WTC11 (cell line): ENCODE data around the gene MYOC. TPM values are rescaled to one million over a fixed set of nuclear protein-coding genes. Genes with fewer than 3 reads are reported as not detected.

Experiments used
- ATAC-seq: fragments of 200-7000 bp; cut with Tn5 transposase; 2 replicates; pipeline ENCODE4 v1.10.0; 2021; ENCODE audit warnings: mild to moderate bottlenecking, moderate library complexity
- CTCF ChIA-PET: fragments of 300-600 bp; sonication (Branson Sonifier 250); formaldehyde crosslinking; loops from one replicate; lab custom pipeline; 2021; ENCODE audit warnings: antibody characterized with exemption; lab: Charles Lee
- POLR2A ChIA-PET: fragments of 350-600 bp; sonication (Branson Sonifier 250); formaldehyde crosslinking; loops from one replicate; lab custom pipeline; 2021; ENCODE audit warnings: antibody characterized with exemption; lab: Charles Lee
- DNase-seq: peaks from one replicate; pipeline ENCODE4 v3.0.0; 2021; ENCODE audit warnings: low spot score
- H3K27ac Mint-ChIP-seq: 2 replicates; pipeline ENCODE4 v1.8.0; 2021; ENCODE audit warnings: mixed read lengths
- H3K27me3 Mint-ChIP-seq: 2 replicates; pipeline ENCODE4 v1.8.0; 2021; ENCODE audit warnings: low read depth, mild to moderate bottlenecking, moderate library complexity, mixed read lengths
- H3K36me3 Mint-ChIP-seq: 2 replicates; pipeline ENCODE4 v1.8.0; 2021; ENCODE audit warnings: mixed read lengths
- H3K4me1 Mint-ChIP-seq: 2 replicates; pipeline ENCODE4 v1.8.0; 2022; ENCODE audit warnings: mixed read lengths
- H3K4me3 Mint-ChIP-seq: 2 replicates; pipeline ENCODE4 v1.8.0; 2021; ENCODE audit warnings: mild to moderate bottlenecking, moderate library complexity, mixed read lengths
- H3K9me3 Mint-ChIP-seq: 2 replicates; pipeline ENCODE4 v1.8.0; 2021; ENCODE audit warnings: mixed read lengths
- ATF2 ChIP-seq: sonication (generic); formaldehyde crosslinking; IDR thresholded peaks from 2 replicates; pipeline ENCODE4 v1.8.1; 2022; ENCODE audit warnings: low read depth, missing genetic modification reagents, borderline replicate concordance
- CREM ChIP-seq: sonication (generic); formaldehyde crosslinking; IDR thresholded peaks from 2 replicates; pipeline ENCODE4 v1.8.1; 2022; ENCODE audit warnings: mild to moderate bottlenecking, missing genetic modification reagents, moderate library complexity
- E2F1 ChIP-seq: sonication (generic); formaldehyde crosslinking; IDR thresholded peaks from 2 replicates; pipeline ENCODE4 v1.8.0; 2022; ENCODE audit warnings: mild to moderate bottlenecking, missing genetic modification reagents
- FOXP4 ChIP-seq: sonication (generic); formaldehyde crosslinking; IDR thresholded peaks from 2 replicates; pipeline ENCODE4 v1.8.0; 2022; ENCODE audit warnings: mild to moderate bottlenecking, missing genetic modification reagents
- GRHL2 ChIP-seq: fragments of 250-450 bp; sonication (Bioruptor Pico); IDR thresholded peaks from 2 replicates; pipeline ENCODE4 v1.8.0; 2022; ENCODE audit warnings: mild to moderate bottlenecking, moderate library complexity; ENCODE audit not compliant: insufficient replicate concordance, severe bottlenecking
- GTF2I ChIP-seq: fragments of 250-450 bp; sonication (Bioruptor Pico); conservative IDR thresholded peaks from 2 replicates; pipeline ENCODE4 v1.4.0; 2021; ENCODE audit warnings: mild to moderate bottlenecking
- HMGA2 ChIP-seq: fragments of 250-450 bp; sonication (Bioruptor Pico); IDR thresholded peaks from 2 replicates; pipeline ENCODE4 v1.4.0; 2021; ENCODE audit warnings: mild to moderate bottlenecking, moderate library complexity
- HMGXB4 ChIP-seq: sonication (generic); formaldehyde crosslinking; IDR thresholded peaks from 2 replicates; pipeline ENCODE4 v1.8.1; 2023; ENCODE audit warnings: mild to moderate bottlenecking, moderate library complexity, missing genetic modification reagents
- SP1 ChIP-seq: sonication (generic); formaldehyde crosslinking; conservative IDR thresholded peaks from 2 replicates; pipeline ENCODE4 v1.8.1; 2022; ENCODE audit warnings: missing genetic modification reagents
- TCF7 ChIP-seq: sonication (generic); formaldehyde crosslinking; IDR thresholded peaks from 2 replicates; pipeline ENCODE4 v1.8.0; 2022; ENCODE audit warnings: mild to moderate bottlenecking, low read depth, missing genetic modification reagents, moderate library complexity
- ZBTB43 ChIP-seq: sonication (generic); formaldehyde crosslinking; IDR thresholded peaks from 2 replicates; pipeline ENCODE4 v1.8.1; 2023; ENCODE audit warnings: mild to moderate bottlenecking, missing genetic modification reagents
- ZNF263 ChIP-seq: sonication (generic); formaldehyde crosslinking; IDR thresholded peaks from 2 replicates; pipeline ENCODE4 v1.8.1; 2022; ENCODE audit warnings: low read depth, mild to moderate bottlenecking, moderate library complexity, missing genetic modification reagents
- ZNF416 ChIP-seq: fragments of 250-450 bp; sonication (Bioruptor Pico); IDR thresholded peaks from 2 replicates; pipeline ENCODE4 v1.9.0; 2021; ENCODE audit warnings: mild to moderate bottlenecking, inconsistent platforms
- ZNF532 ChIP-seq: fragments of 250-450 bp; sonication (Bioruptor Pico); IDR thresholded peaks from 2 replicates; pipeline ENCODE4 v1.9.0; 2021; ENCODE audit warnings: mild to moderate bottlenecking, borderline replicate concordance
- total RNA-seq: library from RNA; stranded (reverse); gene quantifications from 3 replicates; pipeline ENCODE4 v1.2.3, GENCODE V29; 2021

The MYOC gene
- total RNA-seq, 1 experiment from 2014 or later, result not detected

GRCh38 chr1:171680339-171680738 lies 27.9 kb upstream of the MYOC start (continued):
- TF ChIP-seq ZNF532 (CRISPR knock-in tag) (no peak), GRHL2 (no peak), ZBTB43 (CRISPR knock-in tag) (no peak)

- TF ChIP-seq GTF2I (CRISPR knock-in tag) (no peak), TCF7 (CRISPR knock-in tag) (no peak), ATF2 (no peak), HMGXB4 (CRISPR knock-in tag) (no peak), ZNF263 (CRISPR knock-in tag) (no peak), SP1 (CRISPR knock-in tag) (no peak), E2F1 (no peak), HMGA2 (CRISPR knock-in tag) (no peak), FOXP4 (CRISPR knock-in tag) (no peak), CREM (CRISPR knock-in tag) (no peak), ZNF416 (CRISPR knock-in tag) (no peak)
- no peak for DNase-seq
- ChIA-PET CTCF (no interaction called here), POLR2A (no interaction called here)
- Mint-ChIP-seq H3K4me3 (no peak overlapping the region), H3K27me3 (no peaks in the 10 kb centered on the region), H3K36me3 (no peaks in the 10 kb centered on the region), H3K9me3 (peaks cover under 1% of the 10 kb centered on the region; the same call in 1 of the 2 replicates), H3K27ac (no peak overlapping the region), H3K4me1 (no peaks in the 10 kb centered on the region)
- no peak for ATAC-seq
Observed at GRCh38 chr1:171676823-171677222, 24.3 kb upstream of the MYOC start.
